Colonic mucosa (tissue), 4 donors: Measurements from ENCODE around the gene IQSEC1. TPM values are rescaled to one million over a fixed set of nuclear protein-coding genes. Genes with fewer than 3 reads are reported as not detected.
A peak's percentile ranks its signal among the peaks of the same experiment; 100 is the strongest.

Experiments used
- DNase-seq: peaks from one replicate; pipeline ENCODE4 v3.0.0-alpha.2; 2020
- H3K27ac ChIP-seq: fragments of 200-600 bp; one replicate; pipeline ENCODE4 v1.8.0; 2021
- H3K27me3 ChIP-seq: fragments of 200-600 bp; one replicate; pipeline ENCODE4 v1.8.0; 2021
- H3K36me3 ChIP-seq: fragments of 200-600 bp; one replicate; pipeline ENCODE4 v1.8.0; 2021
- H3K4me1 ChIP-seq: fragments of 200-600 bp; one replicate; pipeline ENCODE4 v1.8.0; 2021; ENCODE audit warnings: mild to moderate bottlenecking
- H3K4me3 ChIP-seq: fragments of 200-600 bp; one replicate; pipeline ENCODE4 v1.8.0; 2021
- H3K9ac ChIP-seq, 2 donors: one replicate each; pipeline ENCODE4 v1.7.0; 2013; ENCODE audit warnings: control low read depth in 2 of 2, low read depth in 2 of 2, low read length in 2 of 2
- H3K9me3 ChIP-seq: fragments of 200-600 bp; one replicate; pipeline ENCODE4 v1.8.0; 2021
- CTCF ChIP-seq: fragments of 200-600 bp; IDR thresholded peaks from one replicate; pipeline ENCODE4 v1.8.0; 2022; ENCODE audit warnings: antibody characterized with exemption, mild to moderate bottlenecking
- intact Hi-C: fragments of 100-400 bp; cut with DNase I; formaldehyde crosslinking; loops from one replicate; pipeline ENCODE4 v1.14.1; 2022
- total RNA-seq, 2 donors: library from RNA; stranded (reverse); fragmentation: NEBNext Ultra II Directional in 1 of 2; extraction: Animal tissue kit (Norgen Biotek cat#: 25700) in 1 of 2; gene quantifications; one replicate each; pipeline ENCODE4 v1.2.1, GENCODE V29; 2021
- donor health status: healthy.
- donor health status: DM: no; HTN: no; CAD: no.
- donor health status: DM: no; HTN: no; CAD: no.

IQSEC1 gene
- total RNA-seq, 2 donors from 2014 or later: 14.8 to 19.2 TPM

DNA sequence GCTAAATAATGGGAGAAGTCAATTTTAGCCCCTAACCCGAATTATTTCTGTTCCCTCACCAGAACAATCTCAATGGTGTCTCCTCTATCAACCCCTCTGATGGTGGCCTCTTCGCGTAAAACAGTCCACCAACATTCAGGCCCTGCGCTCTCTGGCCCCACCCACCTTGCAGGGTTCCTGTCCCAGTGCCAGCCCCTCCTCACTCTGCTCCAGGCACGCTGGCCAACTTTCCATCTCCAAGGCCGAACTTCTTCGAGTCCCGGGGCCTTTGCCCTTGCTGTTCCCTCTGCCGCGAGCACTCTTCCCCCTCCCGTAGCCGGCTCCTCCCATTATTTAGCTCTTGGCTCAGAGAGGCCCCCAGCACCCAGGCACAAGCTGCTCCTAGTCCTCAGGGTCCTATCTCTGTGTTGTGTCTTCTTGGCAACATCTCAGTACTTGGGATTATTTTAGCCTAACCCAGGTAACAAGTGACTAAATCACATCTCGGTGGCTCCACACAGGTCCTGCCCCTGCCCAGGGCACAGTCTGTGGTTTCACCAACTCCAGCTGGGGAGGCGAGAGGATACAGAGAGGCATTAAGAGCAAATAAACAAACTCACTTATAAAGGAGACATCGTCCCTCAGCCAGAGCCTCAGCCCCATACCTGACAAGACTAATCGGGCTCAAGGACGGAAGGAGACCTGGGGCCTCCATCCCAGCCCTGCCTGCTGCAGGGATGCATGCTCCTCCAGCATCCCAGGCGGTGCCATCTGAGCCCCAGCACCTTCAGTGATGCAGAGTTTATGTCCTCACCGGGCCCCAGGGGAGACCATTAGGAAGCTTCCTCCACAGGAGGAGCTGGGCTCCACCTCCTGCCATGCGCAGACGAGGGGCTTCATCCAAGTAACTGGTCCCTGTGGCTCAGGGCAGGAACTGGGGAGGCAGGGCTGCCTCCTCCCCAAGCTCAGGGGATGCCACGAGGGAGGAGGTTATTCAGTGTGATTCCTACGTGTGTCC is 19.7 kb upstream of the IQSEC1 start:
- H3K27me3 ChIP-seq: no peaks in the 10 kb centered on the region
- intact Hi-C loops: loop anchor here (2.0 to 5.0 kb wide), 2 partner anchors 360 to 559 kb away; no protein-coding TSS in a partner anchor
- H3K27ac ChIP-seq: no peak overlapping the region
- TF ChIP-seq CTCF: no peak
- DNase-seq: no peak
- H3K4me1 ChIP-seq: no peaks in the 10 kb centered on the region
- H3K36me3 ChIP-seq: no peaks in the 10 kb centered on the region
- H3K9me3 ChIP-seq: no peaks in the 10 kb centered on the region
- no peak overlapping the region for H3K9ac ChIP-seq
- no peak overlapping the region for H3K4me3 ChIP-seq

DNA sequence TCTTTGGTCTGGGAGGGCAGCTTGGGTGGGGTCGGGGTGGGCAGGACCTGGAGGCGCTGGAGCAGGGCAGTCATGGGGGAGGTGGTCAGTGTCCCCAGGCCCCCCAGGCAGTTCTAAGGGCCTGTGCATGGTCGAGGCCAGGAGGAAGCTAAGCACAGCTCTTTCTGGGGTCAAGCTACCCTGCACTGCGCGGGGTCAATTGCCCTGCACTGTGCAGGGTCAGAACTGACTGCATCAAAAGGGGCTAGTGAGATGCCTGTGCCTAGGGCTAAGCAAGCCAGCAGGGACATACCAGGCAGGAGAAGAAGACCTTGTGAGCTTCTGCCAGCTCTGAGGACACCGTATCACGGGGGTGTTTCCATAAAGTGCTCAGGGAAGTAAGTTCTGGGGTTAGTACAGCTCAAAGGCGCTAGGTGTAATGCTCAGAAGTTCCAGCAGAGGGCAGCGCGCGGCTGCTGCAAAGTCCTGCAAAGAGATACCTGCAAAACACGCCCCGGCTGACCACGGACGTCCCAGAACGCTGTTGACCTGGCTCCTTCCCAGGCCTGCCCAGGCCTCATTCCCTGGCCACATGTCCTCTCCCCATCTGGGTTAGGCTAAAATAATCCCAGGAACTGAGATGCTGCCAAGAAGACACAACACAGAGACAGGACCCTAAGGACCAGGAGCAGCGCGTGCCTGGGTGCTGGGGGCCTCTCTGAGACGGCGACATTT is 18.8 kb upstream of the IQSEC1 start:
- H3K4me1 ChIP-seq: no peaks in the 10 kb centered on the region
- intact Hi-C loops: loop anchor here (2.0 to 5.0 kb wide), 2 partner anchors 361 to 560 kb away; no protein-coding TSS in a partner anchor
- H3K4me3 ChIP-seq: no peak overlapping the region
- peak; percentile 84 for DNase-seq
- no peaks in the 10 kb centered on the region for H3K36me3 ChIP-seq
- TF ChIP-seq CTCF: peak; percentile 95
- H3K27me3 ChIP-seq: no peaks in the 10 kb centered on the region
- H3K9ac ChIP-seq: no peak overlapping the region
- H3K9me3 ChIP-seq: no peaks in the 10 kb centered on the region
- H3K27ac ChIP-seq: no peak overlapping the region

- TF ChIP-seq CTCF: no peak
These were observed 15.1 kb upstream of the IQSEC1 start for GRCh38 chr3:13088028-13089006.

DNA sequence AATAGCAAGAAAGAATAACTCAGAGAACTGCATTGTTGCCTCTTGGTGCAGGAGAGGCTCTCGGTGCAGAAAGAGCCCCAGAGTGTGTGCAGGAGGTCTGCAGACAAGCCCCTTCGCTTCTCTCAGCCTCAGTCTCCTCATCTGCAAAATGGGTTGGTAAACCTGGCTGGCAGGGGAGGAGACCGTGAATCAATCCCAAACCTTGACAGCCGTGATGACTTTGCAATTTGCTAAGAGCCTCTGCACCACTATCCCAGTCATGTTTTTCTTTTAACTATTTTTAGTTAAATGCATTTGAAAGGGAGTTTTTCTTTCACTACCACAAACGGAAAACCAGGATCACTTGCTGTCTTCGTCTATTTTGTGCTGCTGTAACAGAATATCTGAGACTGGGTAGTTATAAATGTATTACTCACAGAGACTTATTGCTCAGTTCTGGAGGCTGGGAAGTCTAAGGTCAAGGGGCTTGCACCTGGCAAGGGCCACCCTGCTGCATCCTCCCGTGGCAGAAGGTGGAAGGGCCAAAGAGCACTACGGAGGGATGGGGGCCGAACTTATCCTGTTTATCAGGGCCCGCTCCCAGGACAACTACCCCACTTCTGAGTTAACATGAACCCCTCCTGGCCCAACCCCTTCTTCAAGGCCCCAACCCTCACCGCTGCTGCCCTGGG is 14.2 kb upstream of the IQSEC1 start:
- Histone ChIP-seq H3K9me3 (no peaks in the 10 kb centered on the region), H3K9ac (no peak overlapping the region), H3K36me3 (no peaks in the 10 kb centered on the region), H3K4me3 (no peak overlapping the region), H3K4me1 (no peaks in the 10 kb centered on the region), H3K27ac (no peak overlapping the region), H3K27me3 (no peaks in the 10 kb centered on the region)
- TF ChIP-seq CTCF: no peak
- intact Hi-C loops: no loop called here
- DNase-seq: no peak

More at GRCh38 chr3:13088028-13089006, 15.1 kb upstream of the IQSEC1 start:
- no peaks in the 10 kb centered on the region for H3K4me1 ChIP-seq
- H3K27ac ChIP-seq: no peak overlapping the region
- DNase-seq: no peak
- peak overlapping the region in 1 of 2 donors; percentile 12 for H3K9ac ChIP-seq
- no peaks in the 10 kb centered on the region for H3K27me3 ChIP-seq
- H3K4me3 ChIP-seq: no peak overlapping the region
- intact Hi-C loops: no loop called here
- no peaks in the 10 kb centered on the region for H3K9me3 ChIP-seq
- no peaks in the 10 kb centered on the region for H3K36me3 ChIP-seq
